SU-DHL-6 (cell line): ENCODE measurements around the gene BBX.

Experiments used
- H2AFZ ChIP-seq: fragments of 200-600 bp; sonication (generic); 2 replicates; pipeline ENCODE4 v1.6.1; 2014; ENCODE audit warnings: low read depth, mild to moderate bottlenecking, moderate library complexity, mixed read lengths, antibody characterized with exemption, low read length; ENCODE audit not compliant: severe bottlenecking
- H3F3A ChIP-seq: fragments of 200-600 bp; shearing (Covaris generic); 2 replicates; pipeline ENCODE4 v1.6.0; 2016; ENCODE audit warnings: antibody characterized with exemption, mild to moderate bottlenecking; ENCODE audit not compliant: insufficient read depth
- H3K27ac ChIP-seq: fragments of 200-600 bp; sonication (generic); 2 replicates; pipeline ENCODE4 v1.5.1; 2016; ENCODE audit warnings: low read depth, mild to moderate bottlenecking, low read length, moderate library complexity, mixed read lengths
- H3K27me3 ChIP-seq: fragments of 200-600 bp; sonication (generic), shearing (Covaris generic); 2 replicates; pipeline ENCODE4 v1.6.0; 2014; ENCODE audit warnings: mild to moderate bottlenecking, low read length
- H3K36me3 ChIP-seq: fragments of 200-600 bp; sonication (generic); 2 replicates; pipeline ENCODE4 v1.6.1; 2014; ENCODE audit warnings: mild to moderate bottlenecking, low read length, mixed read lengths
- H3K4me2 ChIP-seq: fragments of 300-600, 200-600 bp; shearing (Covaris generic), sonication (generic); 2 replicates; pipeline ENCODE4 v1.6.0; 2014; ENCODE audit warnings: low read length, low read depth, mild to moderate bottlenecking; ENCODE audit not compliant: poor library complexity, severe bottlenecking
- H3K4me3 ChIP-seq: fragments of 200-600 bp; sonication (generic); 2 replicates; pipeline ENCODE4 v1.5.1; 2014; ENCODE audit warnings: antibody characterized with exemption, low read length, mild to moderate bottlenecking, mixed read lengths; ENCODE audit not compliant: insufficient read depth, poor library complexity, severe bottlenecking
- H3K79me2 ChIP-seq: fragments of 200-600 bp; sonication (generic); 2 replicates; pipeline ENCODE4 v1.6.1; 2014; ENCODE audit warnings: mild to moderate bottlenecking, low read length, moderate library complexity; ENCODE audit not compliant: insufficient read depth
- H3K9ac ChIP-seq: fragments of 200-600 bp; sonication (generic); 2 replicates; pipeline ENCODE4 v1.7.0; 2014; ENCODE audit warnings: mild to moderate bottlenecking, low read length
- H3K9me2 ChIP-seq: fragments of 200-600 bp; sonication (generic); replicated peaks from 2 replicates; pipeline ENCODE4 v1.6.1; 2014; ENCODE audit warnings: low read length; ENCODE audit not compliant: insufficient read depth
- H3K9me3 ChIP-seq: fragments of 200-600 bp; sonication (generic); 2 replicates; pipeline ENCODE4 v1.6.1; 2014; ENCODE audit warnings: low read length, mixed read lengths; ENCODE audit not compliant: insufficient read depth
- H4K20me1 ChIP-seq: fragments of 200-600 bp; sonication (generic); 2 replicates; pipeline ENCODE4 v1.6.1; 2014; ENCODE audit warnings: low read depth, mild to moderate bottlenecking, antibody characterized with exemption, low read length, moderate library complexity, mixed read lengths
- EZH2phosphoT487 ChIP-seq: fragments of 200-600 bp; sonication (generic), shearing (Covaris generic); conservative IDR thresholded peaks from 2 replicates; pipeline ENCODE4 v1.6.1; 2018; ENCODE audit warnings: mild to moderate bottlenecking, antibody characterized with exemption, low read length, moderate library complexity, mixed read lengths
- TF ChIP-seq, protein P1 (sequence below): fragments of 200-600 bp; sonication (generic); IDR thresholded peaks from one replicate; pipeline ENCODE4 v1.5.1; 2017; ENCODE audit warnings: antibody characterized with exemption, mild to moderate bottlenecking, low read length, moderate library complexity; ENCODE audit not compliant: insufficient read depth, poor library complexity, severe bottlenecking

The BBX gene

DNA sequence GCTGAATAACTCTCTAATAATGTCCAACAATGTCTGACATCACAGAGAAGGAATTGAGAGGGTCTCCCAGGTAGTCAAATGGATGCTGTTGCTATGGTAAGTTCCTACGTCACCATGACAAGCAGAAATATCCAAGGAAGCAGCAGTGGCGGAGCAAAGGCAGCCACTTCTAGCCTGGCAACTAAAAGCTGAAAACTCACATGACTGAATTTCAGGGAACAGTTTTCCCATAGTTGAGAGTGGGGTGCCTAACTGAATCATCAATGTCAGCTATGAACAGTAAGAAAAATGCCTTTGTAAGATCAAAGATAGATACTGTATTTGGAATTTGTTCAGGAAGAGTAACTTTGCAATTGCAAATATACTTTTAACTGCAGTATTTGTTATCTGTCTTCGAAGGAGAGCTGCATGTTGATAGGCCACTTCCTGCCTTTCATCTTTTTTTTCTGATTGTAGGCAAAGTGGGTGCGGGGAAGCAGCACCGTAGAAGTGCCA is 161.7 kb downstream of the BBX start:
- H3K79me2 ChIP-seq: no peaks in the 10 kb centered on the region
- H3K4me3 ChIP-seq: no peak overlapping the region
- H3K4me2 ChIP-seq: no peak overlapping the region
- H3K9me3 ChIP-seq: no peaks in the 10 kb centered on the region
- no peak overlapping the region for H3K27ac ChIP-seq
- no peaks in the 10 kb centered on the region for H4K20me1 ChIP-seq
- no peak overlapping the region for H3K9ac ChIP-seq
- no peaks in the 10 kb centered on the region for H3F3A ChIP-seq
- no peaks in the 10 kb centered on the region for H3K9me2 ChIP-seq
- H3K27me3 ChIP-seq: no peaks in the 10 kb centered on the region
- TF ChIP-seq, protein P1, sequence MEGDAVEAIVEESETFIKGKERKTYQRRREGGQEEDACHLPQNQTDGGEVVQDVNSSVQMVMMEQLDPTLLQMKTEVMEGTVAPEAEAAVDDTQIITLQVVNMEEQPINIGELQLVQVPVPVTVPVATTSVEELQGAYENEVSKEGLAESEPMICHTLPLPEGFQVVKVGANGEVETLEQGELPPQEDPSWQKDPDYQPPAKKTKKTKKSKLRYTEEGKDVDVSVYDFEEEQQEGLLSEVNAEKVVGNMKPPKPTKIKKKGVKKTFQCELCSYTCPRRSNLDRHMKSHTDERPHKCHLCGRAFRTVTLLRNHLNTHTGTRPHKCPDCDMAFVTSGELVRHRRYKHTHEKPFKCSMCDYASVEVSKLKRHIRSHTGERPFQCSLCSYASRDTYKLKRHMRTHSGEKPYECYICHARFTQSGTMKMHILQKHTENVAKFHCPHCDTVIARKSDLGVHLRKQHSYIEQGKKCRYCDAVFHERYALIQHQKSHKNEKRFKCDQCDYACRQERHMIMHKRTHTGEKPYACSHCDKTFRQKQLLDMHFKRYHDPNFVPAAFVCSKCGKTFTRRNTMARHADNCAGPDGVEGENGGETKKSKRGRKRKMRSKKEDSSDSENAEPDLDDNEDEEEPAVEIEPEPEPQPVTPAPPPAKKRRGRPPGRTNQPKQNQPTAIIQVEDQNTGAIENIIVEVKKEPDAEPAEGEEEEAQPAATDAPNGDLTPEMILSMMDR: no peak
- TF ChIP-seq EZH2phosphoT487: no peak
- no peak overlapping the region for H2AFZ ChIP-seq
- H3K36me3 ChIP-seq: no peaks in the 10 kb centered on the region

DNA sequence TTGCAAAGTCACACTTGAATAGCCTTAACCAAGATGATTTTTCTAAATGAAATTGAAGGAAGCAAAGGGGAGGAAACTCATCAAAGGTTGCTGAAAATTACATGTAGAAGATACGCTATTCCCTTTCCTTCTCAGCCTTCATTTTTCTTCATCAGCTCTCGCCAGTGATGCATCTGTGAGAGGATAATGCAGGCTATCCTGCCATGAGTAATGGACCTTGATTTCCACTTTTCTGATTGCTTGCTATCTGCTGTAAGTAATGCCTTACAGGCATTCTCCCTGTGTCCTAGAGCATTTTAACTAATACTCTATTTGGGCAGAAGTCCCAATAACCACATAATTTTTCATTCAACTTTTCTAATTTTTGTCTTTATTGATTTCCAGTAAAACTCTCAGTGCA is 162.6 kb downstream of the BBX start:
- Histone ChIP-seq H3K27me3 (no peaks in the 10 kb centered on the region), H3K79me2 (no peaks in the 10 kb centered on the region), H3K9me3 (no peaks in the 10 kb centered on the region), H4K20me1 (no peaks in the 10 kb centered on the region), H3K4me2 (no peak overlapping the region), H3F3A (no peaks in the 10 kb centered on the region), H3K9ac (no peak overlapping the region), H3K36me3 (no peaks in the 10 kb centered on the region), H2AFZ (no peak overlapping the region), H3K9me2 (no peaks in the 10 kb centered on the region), H3K4me3 (no peak overlapping the region), H3K27ac (no peak overlapping the region)
- TF ChIP-seq EZH2phosphoT487: no peak
- TF ChIP-seq, protein P1: no peak

DNA sequence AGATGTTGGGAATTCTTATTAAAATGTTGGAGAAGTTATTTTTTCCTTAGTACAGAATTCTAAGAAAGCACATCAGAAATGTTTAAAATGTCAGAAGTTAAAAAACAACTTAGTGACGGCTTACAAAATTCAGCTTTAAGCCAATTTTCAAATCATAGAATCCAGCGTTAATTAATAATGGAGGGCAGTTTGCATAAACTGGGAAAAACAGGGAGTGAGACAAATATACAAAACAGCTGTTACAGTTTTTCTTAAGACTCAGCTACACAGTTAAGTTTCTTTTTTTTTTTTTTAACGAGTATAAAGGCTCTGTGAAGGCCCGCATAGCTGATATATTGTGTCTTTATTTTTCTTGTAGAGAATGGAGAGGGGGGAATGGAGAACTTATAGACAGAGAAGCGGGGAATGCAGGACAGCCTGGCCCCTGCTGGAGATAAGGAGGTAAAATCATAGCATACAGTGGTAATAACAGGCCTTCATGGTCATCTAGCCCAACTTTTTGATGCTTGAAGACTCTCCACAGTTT is 164.4 kb downstream of the BBX start:
- no peaks in the 10 kb centered on the region for H3K36me3 ChIP-seq
- H3K4me3 ChIP-seq: no peak overlapping the region
- no peaks in the 10 kb centered on the region for H3K79me2 ChIP-seq
- no peaks in the 10 kb centered on the region for H3K9me2 ChIP-seq
- H2AFZ ChIP-seq: no peak overlapping the region
- no peaks in the 10 kb centered on the region for H3K9me3 ChIP-seq
- TF ChIP-seq, protein P1: no peak
- TF ChIP-seq EZH2phosphoT487: no peak
- no peak overlapping the region for H3K9ac ChIP-seq
- H4K20me1 ChIP-seq: no peaks in the 10 kb centered on the region
- H3K27me3 ChIP-seq: no peaks in the 10 kb centered on the region
- H3F3A ChIP-seq: no peaks in the 10 kb centered on the region
- no peak overlapping the region for H3K4me2 ChIP-seq
- no peak overlapping the region for H3K27ac ChIP-seq
